SH-SY5Y (cell line): Measurements from ENCODE around the gene ATAD3C.

ENCODE experiments used
- GATA2 ChIP-seq: IDR thresholded peaks from 2 replicates; pipeline ENCODE4 v1.6.1; 2011; ENCODE audit warnings: mild to moderate bottlenecking, low read depth, low read length
- GATA3 ChIP-seq: IDR thresholded peaks from 2 replicates; pipeline ENCODE4 v1.6.1; 2011; ENCODE audit warnings: low read depth, mild to moderate bottlenecking, low read length, moderate library complexity

Gene ATAD3C

GRCh38 chr1:1418464-1419362 lies 30.8 kb upstream of the ATAD3C start:
- TF ChIP-seq GATA3 = no peak
- no peak for TF ChIP-seq GATA2

GRCh38 chr1:1419363-1419812 lies 30.1 kb upstream of the ATAD3C start:
- TF ChIP-seq GATA3 = no peak
- no peak for TF ChIP-seq GATA2

- TF ChIP-seq GATA3 (no peak), GATA2 (no peak)
These were observed 29.5 kb upstream of the ATAD3C start for GRCh38 chr1:1419813-1420653.

GRCh38 chr1:1420654-1421141 lies 28.8 kb upstream of the ATAD3C start:
- no peak for TF ChIP-seq GATA3
- no peak for TF ChIP-seq GATA2

- TF ChIP-seq GATA3 (no peak), GATA2 (no peak)
These were observed 28.2 kb upstream of the ATAD3C start, which contains the start of gene ANKRD65 for GRCh38 chr1:1421147-1421906. Gene ANKRD65, minus strand, starts transcription at chr1:1421276. Its CDS starts 271 bp downstream, at chr1:1421005.

GRCh38 chr1:1421907-1422464 lies 27.5 kb upstream of the ATAD3C start:
- TF ChIP-seq GATA2 = no peak
- no peak for TF ChIP-seq GATA3

GRCh38 chr1:1422465-1423244 lies 26.8 kb upstream of the ATAD3C start:
- TF ChIP-seq GATA3 = no peak
- no peak for TF ChIP-seq GATA2

GRCh38 chr1:1423245-1423597 lies 26.3 kb upstream of the ATAD3C start:
- TF ChIP-seq GATA3 (no peak), GATA2 (no peak)

- no peak for TF ChIP-seq GATA3
These were observed 24.8 kb upstream of the ATAD3C start for GRCh38 chr1:1424707-1425106.

- no peak for TF ChIP-seq GATA2
- no peak for TF ChIP-seq GATA3
These were observed 24.1 kb upstream of the ATAD3C start for GRCh38 chr1:1425426-1425752.

GRCh38 chr1:1425753-1426495 lies 23.6 kb upstream of the ATAD3C start:
- TF ChIP-seq GATA3 = no peak

- TF ChIP-seq GATA2 (no peak), GATA3 (no peak)
These were observed 22.9 kb upstream of the ATAD3C start for GRCh38 chr1:1426496-1427105.
